Heart right ventricle (tissue), 16 donors: Measurements from ENCODE around the gene CEP72. TPM values are rescaled to one million over a fixed set of nuclear protein-coding genes. Genes with fewer than 3 reads are reported as not detected.

Experiments
- ATAC-seq, 8 donors: fragments of 200-7000 bp; cut with Tn5 transposase; one replicate each; pipeline ENCODE4 v1.9.1; 2020; ENCODE audit warnings: mild to moderate bottlenecking in 8 of 8, moderate library complexity in 8 of 8, moderate number of reproducible peaks in 1 of 8
- DNase-seq, 2 donors: peaks; one replicate each; pipeline ENCODE4 v3.0.0-alpha.2; 2020
- H3K27ac ChIP-seq, 10 donors: fragments of 200-600 bp; sonication (generic) in 2 of 10; one replicate each; pipeline versions ENCODE4 v1.5.0 to v1.8.0; 2020 to 2022; ENCODE audit warnings: mild to moderate bottlenecking in 3 of 10
- H3K27me3 ChIP-seq, 7 donors: fragments of 200-600 bp; one replicate each; pipeline ENCODE4 v1.8.0; 2021 to 2022; ENCODE audit warnings: mild to moderate bottlenecking in 2 of 7
- H3K36me3 ChIP-seq, 9 donors: fragments of 200-600 bp; sonication (generic) in 1 of 9; one replicate each; pipeline versions ENCODE4 v1.5.0 to v1.8.0; 2020 to 2022; ENCODE audit warnings: mild to moderate bottlenecking in 2 of 9
- H3K4me1 ChIP-seq, 9 donors: fragments of 200-600 bp; sonication (generic) in 1 of 9; one replicate each; pipeline versions ENCODE4 v1.5.0 to v1.8.0; 2020 to 2022; ENCODE audit warnings: mild to moderate bottlenecking in 4 of 9
- H3K4me3 ChIP-seq, 10 donors: fragments of 200-600 bp; sonication (generic) in 2 of 10; one replicate each; pipeline versions ENCODE4 v1.5.0 to v1.8.0; 2020 to 2022; ENCODE audit warnings: mild to moderate bottlenecking in 7 of 10, moderate library complexity in 2 of 10
- H3K9me3 ChIP-seq, 11 donors: fragments of 200-600 bp in 10 of 11; sonication (generic) in 2 of 11; one replicate each; pipeline versions ENCODE4 v1.5.0 to v1.8.0; 2013 to 2022; ENCODE audit warnings: mild to moderate bottlenecking in 2 of 11, control low read depth in 1 of 11, moderate library complexity in 1 of 11
- WGBS, 2 donors: extraction: QIAGEN DNeasy Blood & Tissue Kit; methylation state at CpG; one replicate each; pipeline ENCODE4 v1.1.7; 2013; ENCODE audit warnings: inconsistent platforms in 1 of 2; 5-methylcytosine and 5-hydroxymethylcytosine counted together
- intact Hi-C, 10 donors: fragments of 100-400 bp; cut with DNase I; formaldehyde crosslinking; loops; one replicate each; pipeline versions ENCODE4 v1.11.1 to v1.14.2; 2022
- polyA plus RNA-seq, 2 donors: library from polyadenylated mRNA; stranded (reverse); fragments of 200-250 nt; gene quantifications; one replicate each; pipeline ENCODE4 v1.2.3, GENCODE V29; 2013
- total RNA-seq, 10 donors: library from RNA; stranded (reverse); fragmentation: NEBNext Ultra II Directional in 3 of 10; extraction: Animal tissue kit (Norgen Biotek cat#: 25700) in 3 of 10; gene quantifications; one replicate each; pipeline versions ENCODE4 v1.2.1 to v1.2.4, GENCODE V29; 2021 to 2023
- TF ChIP-seq, protein P1 (sequence below), 9 donors: fragments of 200-600 bp; sonication (generic) in 2 of 9; IDR thresholded peaks; one replicate each; pipeline versions ENCODE4 v1.5.0 to v1.8.0; 2021 to 2022; ENCODE audit warnings: antibody characterized with exemption in 9 of 9, mild to moderate bottlenecking in 5 of 9, moderate library complexity in 1 of 9
- donor health status: Arrhythmogenic right ventricular cardiomyopathy.
- donor health status: ischemic (EF 13 %, LVEDD 7.1; RV severe dilation, severe dysfunction).
- donor health status: healthy with polysubstance abuse.
- donor health status: DM: no; HTN: yes; CAD: no.
- donor health status: DM: no; HTN: no; CAD: no.
- donor health status: ischemic (EF 25% LVEDD 6.9; RV normal size, moderate dysfunction).
- donor health status: ischemic (EF 25% LVEDD 5.7; RV mildly dilated, moderate dysfunction).
- donor health status: healthy.
- donor health status: DM: yes; HTN: yes; CAD: no.
- donor health status: Ischemic cardiomyopathy.
- donor health status: ischemic (EF 35%, LVEDD 5.7; RV mildly dilated, moderate dysfunction).
- donor health status: nonischemic (EF 11% LVEDD 7.7; RV severe dilation, severe dysfunction).
- donor health status: DM: yes; HTN: yes; CAD: no.
- donor health status: PGD.
- donor health status: ischemic (EF 29% LVEDD 5.4; RV normal size, mild dysfunction).
- donor health status: nonischemic (EF 23%, LVEDD 6.1; RV moderate dilation, normal function).

Gene CEP72
- total and polyA plus RNA-seq, 12 donors: 0.66 to 2.4 (median 1.4) TPM

DNA sequence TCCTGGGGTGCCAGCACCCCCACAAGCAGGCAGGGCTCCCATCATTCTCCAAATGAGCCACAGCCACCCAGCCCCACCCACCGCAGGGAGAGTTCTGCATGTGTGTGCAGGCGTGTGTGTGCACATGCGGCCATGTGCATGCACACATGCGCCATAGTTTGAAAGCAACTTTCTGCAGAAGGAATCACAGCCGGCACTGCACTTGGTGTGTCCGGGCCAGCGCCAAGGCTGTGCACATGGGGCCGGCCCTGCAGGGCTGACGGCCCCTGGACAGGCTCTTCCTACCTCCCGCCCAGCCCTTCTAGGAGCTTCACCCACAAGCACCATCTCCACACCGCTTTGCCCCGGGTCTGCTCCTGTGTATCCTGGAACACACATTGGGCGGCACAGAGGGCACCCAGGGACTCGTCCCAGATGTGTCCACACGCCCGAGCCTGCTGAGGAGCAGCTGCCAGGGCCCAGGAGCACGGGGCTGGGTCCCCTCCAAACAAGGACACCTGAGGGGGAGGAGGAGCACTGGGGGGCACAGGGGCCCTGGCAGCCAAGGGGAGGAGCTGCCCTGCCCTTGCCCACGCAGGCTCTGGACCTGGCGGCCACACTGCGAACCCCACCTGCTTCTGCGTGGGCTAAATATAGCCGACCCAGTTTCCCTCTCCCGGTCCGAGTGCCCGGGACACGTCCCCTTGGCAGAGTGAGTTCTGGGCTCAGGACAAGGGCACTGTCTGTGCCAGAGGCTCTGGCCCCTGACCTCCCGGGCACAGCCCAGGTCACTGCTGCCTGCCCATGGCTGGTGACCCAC lies 61.9 kb downstream of the CEP72 start:
- no peaks in the 10 kb centered on the region for H3K36me3 ChIP-seq
- no peak overlapping the region for H3K4me3 ChIP-seq
- peak overlapping the region in 8 of 10 donors; percentile 48 to 83 (median 70) for H3K27ac ChIP-seq
- peaks cover 0 to 25% (median 0%) of the 10 kb centered on the region in 7 donors for H3K27me3 ChIP-seq
- intact Hi-C loops: loop anchor here in 7 of 10 donors (2.0 to 10.0 kb wide), 5 partner anchors 83 to 233 kb away; partner anchors contain the start of gene ZDHHC11B (in 1 of the 7)
- TF ChIP-seq, protein P1, sequence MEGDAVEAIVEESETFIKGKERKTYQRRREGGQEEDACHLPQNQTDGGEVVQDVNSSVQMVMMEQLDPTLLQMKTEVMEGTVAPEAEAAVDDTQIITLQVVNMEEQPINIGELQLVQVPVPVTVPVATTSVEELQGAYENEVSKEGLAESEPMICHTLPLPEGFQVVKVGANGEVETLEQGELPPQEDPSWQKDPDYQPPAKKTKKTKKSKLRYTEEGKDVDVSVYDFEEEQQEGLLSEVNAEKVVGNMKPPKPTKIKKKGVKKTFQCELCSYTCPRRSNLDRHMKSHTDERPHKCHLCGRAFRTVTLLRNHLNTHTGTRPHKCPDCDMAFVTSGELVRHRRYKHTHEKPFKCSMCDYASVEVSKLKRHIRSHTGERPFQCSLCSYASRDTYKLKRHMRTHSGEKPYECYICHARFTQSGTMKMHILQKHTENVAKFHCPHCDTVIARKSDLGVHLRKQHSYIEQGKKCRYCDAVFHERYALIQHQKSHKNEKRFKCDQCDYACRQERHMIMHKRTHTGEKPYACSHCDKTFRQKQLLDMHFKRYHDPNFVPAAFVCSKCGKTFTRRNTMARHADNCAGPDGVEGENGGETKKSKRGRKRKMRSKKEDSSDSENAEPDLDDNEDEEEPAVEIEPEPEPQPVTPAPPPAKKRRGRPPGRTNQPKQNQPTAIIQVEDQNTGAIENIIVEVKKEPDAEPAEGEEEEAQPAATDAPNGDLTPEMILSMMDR (IDR thresholded peaks at IDR 0.05): no peak
- 44 to 47% methylated on average over 27 of the region's 27 CpGs for WGBS, 2 donors
- peaks cover 25 to 45% (median 37%) of the 10 kb centered on the region in 9 donors for H3K4me1 ChIP-seq
- ATAC-seq (peak; percentile 16 to 69 (median 50)), DNase-seq (peak; percentile 29 to 71)
- no peaks in the 10 kb centered on the region for H3K9me3 ChIP-seq

DNA sequence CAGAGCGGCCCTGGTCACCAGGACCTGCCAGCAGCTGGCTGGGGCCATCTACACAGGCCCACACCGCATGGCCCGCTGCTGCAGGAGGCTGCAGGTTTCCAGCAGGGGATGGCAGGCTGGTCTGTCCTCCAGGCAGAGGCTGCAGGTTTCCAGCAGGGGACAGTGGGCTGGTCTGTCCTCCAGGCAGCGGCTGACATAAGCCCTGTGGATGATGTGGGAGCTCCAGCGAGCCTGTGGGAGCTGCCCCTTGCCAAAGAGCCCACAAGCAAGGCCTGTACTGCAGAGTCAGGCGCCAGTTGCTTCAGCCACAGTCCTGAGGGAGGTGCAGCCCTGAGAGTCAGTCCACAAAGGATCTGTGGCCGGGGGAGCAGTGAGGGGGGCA lies 62.5 kb downstream of the CEP72 start:
- TF ChIP-seq, protein P1 (IDR thresholded peaks at IDR 0.05): peak in 1 of 9 donors; percentile 17
- WGBS, 2 donors: 37 to 56% methylated on average over 5 to 7 of the region's 7 CpGs
- ATAC-seq: peak in 4 of 8 donors; percentile 1 to 10 (median 4)
- DNase-seq: peak in 1 of 2 donors; percentile 3
- Histone ChIP-seq H3K27me3 (peaks cover 0 to 25% (median 0%) of the 10 kb centered on the region in 7 donors), H3K9me3 (no peaks in the 10 kb centered on the region), H3K36me3 (no peaks in the 10 kb centered on the region), H3K4me1 (peaks cover 25 to 45% (median 37%) of the 10 kb centered on the region in 9 donors), H3K4me3 (no peak overlapping the region), H3K27ac (peak overlapping the region in 8 of 10 donors; percentile 48 to 83 (median 70))
- intact Hi-C loops: loop anchor here in 7 of 10 donors (5.0 to 10.0 kb wide), 4 partner anchors 83 to 233 kb away; partner anchors contain the start of gene ZDHHC11B (in 1 of the 7)

DNA sequence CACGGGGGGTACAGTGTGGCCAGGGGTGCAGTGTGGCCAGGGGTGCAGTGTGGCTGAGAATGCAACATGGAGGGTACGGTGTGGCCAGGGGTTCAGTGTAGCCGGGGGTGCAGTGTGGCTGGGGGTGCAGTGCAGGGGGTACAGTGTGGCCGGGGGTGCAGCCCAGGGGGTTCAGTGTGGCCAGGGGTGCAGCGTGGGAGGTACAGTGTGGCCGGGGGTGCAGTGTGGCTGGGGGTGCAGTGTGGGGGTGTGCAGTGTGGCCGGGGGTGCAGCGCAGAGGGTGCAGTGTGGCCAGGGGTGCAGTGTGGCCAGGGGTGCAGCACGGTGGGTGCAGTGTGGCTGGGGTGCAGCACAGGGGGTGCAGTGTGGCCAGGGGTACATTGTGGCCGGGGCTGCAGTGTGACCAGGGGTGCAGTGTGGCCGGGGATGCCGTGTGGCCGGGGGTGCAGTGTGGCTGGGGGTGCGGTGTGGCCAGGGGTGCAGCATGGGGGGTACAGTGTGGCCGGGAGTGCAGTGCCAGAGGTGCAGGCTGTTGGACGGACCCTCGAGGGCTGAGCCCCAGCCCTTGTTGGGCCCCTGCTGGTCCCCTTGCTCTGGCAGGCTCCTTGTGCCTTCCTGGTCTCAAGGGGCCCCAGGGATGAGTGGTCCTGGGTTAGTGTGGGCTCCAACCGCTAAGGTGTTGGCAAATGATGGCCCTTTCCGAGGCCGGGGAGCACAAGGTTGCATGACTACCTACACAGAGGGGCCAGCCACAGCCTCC lies 63.2 kb downstream of the CEP72 start:
- Histone ChIP-seq H3K27me3 (peaks cover 0 to 25% (median 0%) of the 10 kb centered on the region in 7 donors), H3K4me3 (no peak overlapping the region), H3K4me1 (peaks cover 25 to 45% (median 37%) of the 10 kb centered on the region in 9 donors), H3K27ac (peak overlapping the region in 1 of 10 donors; percentile 76), H3K9me3 (no peaks in the 10 kb centered on the region), H3K36me3 (no peaks in the 10 kb centered on the region)
- ATAC-seq (no peak), DNase-seq (peak in 1 of 2 donors; percentile 3)
- TF ChIP-seq, protein P1 (IDR thresholded peaks at IDR 0.05): no peak
- intact Hi-C loops: loop anchor here in 1 of 10 donors (10.0 kb wide), 1 partner anchor 110 kb away; the partner anchor contains the start of gene ZDHHC11B
- 83 to 90% methylated on average over 20 of the region's 20 CpGs for WGBS, 2 donors
